Kidney capillary endothelial cell (primary cell): ENCODE measurements around the gene CANX.
A peak's percentile ranks its signal among the peaks of the same experiment; 100 is the strongest.

Experiments used
- DNase-seq: peaks from one replicate; pipeline ENCODE4 v3.0.0-alpha.2; 2018; ENCODE audit warnings: low spot score

The CANX gene

GRCh38 chr5:179749857-179750508 is 51.2 kb downstream of the CANX start:
- DNase-seq = no peak

- no peak for DNase-seq
Measured at GRCh38 chr5:179753971-179754370, 55.2 kb downstream of the CANX start.

- DNase-seq = no peak
Measured at GRCh38 chr5:179755022-179755421, 56.3 kb downstream of the CANX start.

- no peak for DNase-seq
Measured at GRCh38 chr5:179758955-179759354, 60.2 kb downstream of the CANX start.

- no peak for DNase-seq
Measured at GRCh38 chr5:179759581-179760551, 61.1 kb downstream of the CANX start.

- DNase-seq = no peak
Measured at GRCh38 chr5:179762079-179762780, 63.5 kb downstream of the CANX start.

GRCh38 chr5:179762781-179763176 is 64.0 kb downstream of the CANX start:
- DNase-seq = no peak

- DNase-seq = peak; percentile 76
Measured at GRCh38 chr5:179763215-179763945, 64.6 kb downstream of the CANX start.

GRCh38 chr5:179764056-179764455 is 65.3 kb downstream of the CANX start:
- DNase-seq = no peak

GRCh38 chr5:179765400-179765799 is 66.6 kb downstream of the CANX start:
- peak; percentile 95 for DNase-seq

GRCh38 chr5:179766021-179766725 is 67.4 kb downstream of the CANX start:
- no peak for DNase-seq

- DNase-seq = no peak
Measured at GRCh38 chr5:179766726-179767455, 68.1 kb downstream of the CANX start.

- DNase-seq = no peak
Measured at GRCh38 chr5:179767496-179768100, 68.8 kb downstream of the CANX start.

- no peak for DNase-seq
Measured at GRCh38 chr5:179768326-179769085, 69.7 kb downstream of the CANX start.

GRCh38 chr5:179769271-179769670 is 70.5 kb downstream of the CANX start:
- DNase-seq = no peak

GRCh38 chr5:179769796-179770195 is 71.0 kb downstream of the CANX start:
- DNase-seq = no peak

- DNase-seq = no peak
Measured at GRCh38 chr5:179771311-179771895, 72.6 kb downstream of the CANX start.

GRCh38 chr5:179772351-179772750 is 73.6 kb downstream of the CANX start:
- DNase-seq = no peak

GRCh38 chr5:179773686-179774040 is 74.9 kb downstream of the CANX start:
- no peak for DNase-seq
